Measurements from ENCODE around the gene ZNF384. TPM values are rescaled to one million over a fixed set of nuclear protein-coding genes. Genes with fewer than 3 reads are reported as not detected.

ZNF384 gene
- total and polyA plus RNA-seq, 2 experiments from 2014 or later, result 20.5 to 35.9 TPM

- Histone ChIP-seq H3K4me2 (no peak overlapping the region), H3K4me1 (ENCODE audit: insufficient read depth) (no peaks in the 10 kb centered on the region), H2AFZ (no peak overlapping the region), H3K27ac (ENCODE audit: low read depth) (no peak overlapping the region), H3K79me2 (replicated peaks; ENCODE audit: insufficient read depth) (no peaks in the 10 kb centered on the region), H3K4me3 (no peak overlapping the region), H3K27me3 (ENCODE audit: insufficient read depth) (no peaks in the 10 kb centered on the region), H3F3A (replicated peaks; ENCODE audit: low read depth) (peaks cover 9% of the 10 kb centered on the region; the same call in 1 of the 2 replicates), H3K9me2 (ENCODE audit: insufficient read depth) (no peaks in the 10 kb centered on the region), H4K20me1 (replicated peaks; ENCODE audit: insufficient read depth) (peaks cover 7% of the 10 kb centered on the region; the same call in 1 of the 2 replicates), H3K36me3 (ENCODE audit: insufficient read depth) (peaks cover 10% of the 10 kb centered on the region)
- Mint-ChIP-seq H3K27ac (no peak overlapping the region), H3K27me3 (ENCODE audit: insufficient read depth, low read depth, poor library complexity) (no peaks in the 10 kb centered on the region), H3K9me3 (no peaks in the 10 kb centered on the region; the same call in 2 of the 3 replicates), H3K4me3 (no peak overlapping the region), H3K36me3 (ENCODE audit: low read depth) (peaks cover 42% of the 10 kb centered on the region), H3K4me1 (no peaks in the 10 kb centered on the region)
- ATAC-seq (no peak), DNase-seq (ENCODE audit: low spot score) (no peak)
- no peak for TF ChIP-seq ZNF114 (CRISPR knock-in tag; IDR thresholded peaks at IDR 0.05)
- TF ChIP-seq STAT1 (IDR thresholded peaks at IDR 0.05; ENCODE audit: unreplicated experiment), result no peak
- no peak for TF ChIP-seq EZH2phosphoT487 (IDR thresholded peaks at IDR 0.05; ENCODE audit: unreplicated experiment)
- no peak for TF ChIP-seq REST (IDR thresholded peaks at IDR 0.05; ENCODE audit: unreplicated experiment)
- TF ChIP-seq ETS1 (IDR thresholded peaks at IDR 0.05), result no peak
- TF ChIP-seq ZNF462 (CRISPR knock-in tag; IDR thresholded peaks at IDR 0.05), result no peak
- TF ChIP-seq ZNF331 (CRISPR knock-in tag; IDR thresholded peaks at IDR 0.05; ENCODE audit: low read depth), result no peak
- no peak for TF ChIP-seq EZH2 (IDR thresholded peaks at IDR 0.05; ENCODE audit: low read depth, unreplicated experiment)
- TF ChIP-seq NANOG (IDR thresholded peaks at IDR 0.05; ENCODE audit: borderline replicate concordance), result no peak
- TF ChIP-seq JUNB (IDR thresholded peaks at IDR 0.05; ENCODE audit: unreplicated experiment), result no peak
- no peak for TF ChIP-seq CTCF (conservative IDR thresholded peaks at IDR 0.05; ENCODE audit: low read depth in 2 of 2)
- TF ChIP-seq CREB1 (CRISPR knock-in tag; IDR thresholded peaks at IDR 0.05; ENCODE audit: low read depth), result no peak
- TF ChIP-seq POLR2AphosphoS5 (IDR thresholded peaks at IDR 0.05; ENCODE audit: low read depth), result no peak
Measured at GRCh38 chr12:6653987-6654386, 35.2 kb downstream of the ZNF384 start.

Measured in GM23338 (cell line).